ENCODE data around the gene IL10RA.
A peak's percentile ranks its signal among the peaks of the same experiment; 100 is the strongest.

The IL10RA gene

GRCh38 chr11:117993988-117994745 lies 8.0 kb downstream of the IL10RA start:
- no peak for DNase-seq

GRCh38 chr11:117995472-117995871 lies 9.3 kb downstream of the IL10RA start:
- no peak for DNase-seq

DNA sequence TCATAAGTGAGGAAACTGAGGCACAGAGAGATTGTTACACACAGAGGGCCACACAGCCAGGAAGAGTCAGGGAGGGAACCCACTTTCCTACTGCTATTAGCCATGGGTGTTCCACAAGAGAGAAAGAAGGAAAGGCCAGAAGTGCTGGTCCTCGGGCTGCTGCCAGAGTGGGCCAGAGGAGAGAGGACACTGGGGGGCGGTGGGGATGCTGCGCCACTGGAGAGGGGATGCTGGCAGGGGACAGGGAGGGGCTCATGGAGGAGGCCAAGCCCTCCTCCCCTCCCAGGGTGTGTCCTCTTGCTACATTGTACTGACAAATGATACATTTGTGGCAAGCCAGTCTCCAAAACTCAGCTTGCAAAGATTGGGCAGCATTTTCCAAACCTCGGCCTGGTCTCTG lies 9.9 kb downstream of the IL10RA start:
- no peak for DNase-seq

GRCh38 chr11:117997406-117997805 lies 11.2 kb downstream of the IL10RA start:
- DNase-seq: no peak

- DNase-seq: peak; percentile 60 to 62
Observed at GRCh38 chr11:117997823-117998579, 11.8 kb downstream of the IL10RA start.

DNA sequence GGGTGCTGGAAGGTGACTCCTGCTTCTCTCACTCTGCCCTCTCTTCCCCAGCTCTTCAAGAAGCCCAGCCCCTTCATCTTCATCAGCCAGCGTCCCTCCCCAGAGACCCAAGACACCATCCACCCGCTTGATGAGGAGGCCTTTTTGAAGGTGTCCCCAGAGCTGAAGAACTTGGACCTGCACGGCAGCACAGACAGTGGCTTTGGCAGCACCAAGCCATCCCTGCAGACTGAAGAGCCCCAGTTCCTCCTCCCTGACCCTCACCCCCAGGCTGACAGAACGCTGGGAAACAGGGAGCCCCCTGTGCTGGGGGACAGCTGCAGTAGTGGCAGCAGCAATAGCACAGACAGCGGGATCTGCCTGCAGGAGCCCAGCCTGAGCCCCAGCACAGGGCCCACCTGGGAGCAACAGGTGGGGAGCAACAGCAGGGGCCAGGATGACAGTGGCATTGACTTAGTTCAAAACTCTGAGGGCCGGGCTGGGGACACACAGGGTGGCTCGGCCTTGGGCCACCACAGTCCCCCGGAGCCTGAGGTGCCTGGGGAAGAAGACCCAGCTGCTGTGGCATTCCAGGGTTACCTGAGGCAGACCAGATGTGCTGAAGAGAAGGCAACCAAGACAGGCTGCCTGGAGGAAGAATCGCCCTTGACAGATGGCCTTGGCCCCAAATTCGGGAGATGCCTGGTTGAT lies 12.6 kb downstream of the IL10RA start:
- no peak for DNase-seq

- DNase-seq: peak in 1 of 2 experiments; percentile 3
Observed at GRCh38 chr11:117999354-117999993, 13.3 kb downstream of the IL10RA start.

- peak in 1 of 2 experiments; percentile 16 for DNase-seq
Observed at GRCh38 chr11:118000067-118000849, 14.1 kb downstream of the IL10RA start.

- no peak for DNase-seq
Observed at GRCh38 chr11:118000850-118001228, 14.6 kb downstream of the IL10RA start.

DNA sequence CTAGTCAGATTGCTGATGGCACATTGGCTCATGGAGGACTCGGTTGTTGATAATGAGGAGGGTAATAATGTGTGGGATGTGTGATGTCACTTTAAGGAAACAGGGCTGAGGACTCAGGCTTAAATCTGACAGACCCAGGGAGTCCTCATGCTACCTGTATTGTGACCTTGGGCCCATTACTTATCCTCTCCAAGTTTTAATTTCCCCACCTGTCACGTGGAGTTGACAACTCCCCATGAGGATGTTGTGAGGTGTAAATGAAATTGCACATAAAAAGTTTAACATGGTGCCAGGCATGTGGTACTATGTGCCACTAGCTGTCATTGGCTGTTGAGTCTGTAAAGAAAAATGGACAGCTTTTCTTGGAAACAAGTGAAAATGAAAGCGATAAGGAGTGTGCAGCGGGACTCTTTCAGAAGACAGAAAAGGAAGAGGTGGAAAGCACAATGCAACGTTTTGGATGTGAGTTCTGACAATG lies 15.3 kb downstream of the IL10RA start:
- no peak for DNase-seq

GRCh38 chr11:118002010-118002540 lies 15.9 kb downstream of the IL10RA start:
- peak; percentile 68 to 74 for DNase-seq

DNA sequence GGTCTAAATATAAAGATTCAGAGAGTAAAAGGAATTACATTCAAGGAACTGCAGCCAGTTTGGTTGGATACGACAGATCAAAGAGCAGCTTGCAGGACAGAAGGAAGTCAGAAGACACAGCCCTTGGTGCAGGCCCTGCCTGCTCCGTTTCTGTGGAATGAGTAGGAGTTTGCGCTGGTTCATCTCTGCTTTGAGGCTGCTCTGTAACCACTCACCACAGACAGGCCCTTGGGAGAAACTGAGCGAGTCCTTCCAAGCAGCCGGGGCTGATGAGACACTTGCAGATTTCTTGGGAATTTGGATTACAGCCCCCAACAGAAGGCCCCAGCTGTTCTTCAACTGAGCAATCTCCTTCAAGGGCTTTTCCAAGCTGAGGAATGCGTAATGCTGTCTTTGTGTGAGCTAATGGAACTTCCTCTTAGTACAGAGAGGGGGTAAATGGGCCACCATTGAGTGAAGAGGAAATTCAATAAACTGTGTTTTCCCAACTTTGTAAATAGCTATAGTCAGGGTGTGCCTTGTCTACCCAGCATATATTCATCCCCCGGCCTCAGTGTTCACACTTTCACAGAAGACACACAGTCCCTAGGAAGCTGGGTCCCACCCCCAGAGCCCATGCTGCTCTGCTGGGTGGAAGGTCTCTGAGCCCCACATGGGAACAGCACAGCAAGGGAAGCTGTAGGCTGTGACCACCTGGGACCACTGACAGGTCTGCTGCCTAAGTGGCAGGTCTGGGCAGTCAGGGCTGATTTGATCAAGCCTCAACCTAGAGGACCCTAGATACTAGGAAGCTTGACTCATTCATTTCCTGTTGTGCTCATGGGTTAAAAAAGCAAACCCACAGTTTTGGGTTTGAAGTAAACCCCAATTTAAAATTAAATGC lies 16.6 kb downstream of the IL10RA start:
- DNase-seq: peak; percentile 77 to 86

DNA sequence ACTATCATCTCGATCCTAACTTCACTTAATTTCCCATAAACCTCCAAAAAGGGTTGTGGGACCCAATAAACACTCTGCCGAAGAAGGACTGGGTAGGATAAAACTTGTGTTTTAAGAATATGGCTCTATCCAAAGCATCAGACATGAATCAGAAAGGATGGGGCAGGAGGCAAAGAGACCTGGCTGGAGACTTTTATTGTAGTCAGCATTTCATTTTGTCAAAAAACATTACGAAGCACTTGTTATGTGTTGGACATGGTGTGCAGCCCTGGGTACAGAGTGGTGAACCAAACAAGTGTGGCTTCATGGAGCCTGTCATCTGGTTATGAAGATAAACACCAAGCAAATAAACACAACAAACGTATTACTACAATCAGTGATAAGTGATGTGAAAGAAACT lies 17.3 kb downstream of the IL10RA start:
- peak in 1 of 2 experiments; percentile 26 for DNase-seq

DNA sequence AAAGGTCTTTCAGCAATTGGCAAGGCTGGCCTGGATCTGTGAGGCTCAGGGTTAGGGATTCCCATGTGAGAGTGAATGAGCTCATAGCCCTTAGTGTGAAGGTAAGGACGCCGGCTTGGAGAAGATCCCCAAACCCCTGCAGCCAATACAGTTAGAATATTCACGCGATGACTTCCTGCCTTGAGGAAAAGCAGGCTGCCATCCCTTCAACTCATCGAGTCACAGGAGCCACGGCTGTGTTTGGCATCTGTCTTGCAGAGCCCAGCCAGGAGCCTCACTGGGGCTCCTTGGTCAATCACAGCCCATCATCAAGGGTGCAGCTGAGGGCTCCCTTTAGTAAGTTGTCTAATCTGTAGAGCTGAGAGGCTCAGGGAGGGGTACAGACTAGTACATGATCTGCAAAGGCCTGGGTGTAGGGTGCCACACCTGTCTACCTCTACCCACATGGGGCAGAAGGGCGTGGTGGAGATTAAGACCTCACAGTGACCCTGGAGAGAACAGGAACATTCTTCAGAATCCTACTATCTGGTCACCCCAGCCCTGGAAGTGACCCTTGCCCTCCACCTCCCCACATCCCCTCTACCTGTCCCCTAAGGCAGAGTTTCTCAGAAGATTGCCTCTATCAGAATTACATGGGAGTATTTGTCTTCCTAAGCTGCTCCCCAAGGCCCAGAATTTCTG lies 18.5 kb downstream of the IL10RA start:
- peak in 1 of 2 experiments; percentile 8 for DNase-seq

- peak in 1 of 2 experiments; percentile 6 for DNase-seq
Observed at GRCh38 chr11:118005224-118006152, 19.3 kb downstream of the IL10RA start.

DNA sequence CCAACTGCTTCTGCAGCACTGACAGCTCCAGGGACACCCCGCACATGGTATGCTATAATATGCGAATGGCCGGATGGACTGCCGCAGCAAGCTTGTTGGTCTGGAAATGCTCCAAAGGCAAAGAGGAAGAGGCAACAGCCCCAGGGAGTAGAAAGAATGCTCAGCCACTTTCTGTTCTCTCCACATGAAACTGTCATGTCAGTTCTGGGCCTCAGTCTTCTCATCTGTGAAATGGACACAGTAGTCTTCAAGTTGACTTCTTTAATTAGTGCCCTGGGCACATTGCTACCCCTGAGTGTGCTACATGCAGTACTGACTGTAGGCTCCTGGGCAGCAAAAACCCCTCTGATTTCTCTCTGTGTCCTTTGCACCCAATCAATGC lies 19.9 kb downstream of the IL10RA start:
- peak in 1 of 2 experiments; percentile 6 for DNase-seq

DNA sequence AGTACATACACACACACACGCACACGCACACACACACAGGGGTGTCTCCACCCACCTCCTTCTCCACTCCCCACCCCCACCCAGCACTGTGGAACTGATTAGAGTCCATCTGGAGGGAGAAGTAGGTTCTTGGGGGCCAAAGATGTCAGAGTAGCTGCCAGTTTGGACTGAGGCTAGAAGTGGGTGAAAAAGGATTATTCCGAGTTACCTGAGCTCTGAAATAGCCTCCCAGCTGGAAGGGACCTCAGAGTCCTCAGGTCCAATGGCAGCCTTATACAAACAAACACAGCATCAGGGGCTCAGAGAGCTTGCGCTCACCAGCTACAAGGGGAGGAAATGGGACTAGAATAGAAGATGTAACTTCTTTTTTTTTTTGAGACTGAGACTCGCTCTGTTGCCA lies 20.8 kb downstream of the IL10RA start:
- no peak for DNase-seq

- peak in 1 of 2 experiments; percentile 25 for DNase-seq
Observed at GRCh38 chr11:118007563-118008270, 21.5 kb downstream of the IL10RA start.

All from activated CD4-positive, alpha-beta T cell treated with anti-CD3 and anti-CD28 coated beads, Interleukin-2, amount 50 U/mL, for 48 hours (primary cell).